ENCODE measurements around the gene POP4. TPM values are rescaled to one million over a fixed set of nuclear protein-coding genes. Genes with fewer than 3 reads are reported as not detected.

Gene POP4
- total and polyA plus RNA-seq, 2 of the 13 experiments (the other 11 are each of a cell fraction or from before 2014, with no cell fraction given): 32.2 to 84.0 TPM

GRCh38 chr19:29605653-29606419 lies at the start of gene POP4 (continued):
- TF ChIP-seq CBX1 (IDR thresholded peaks at IDR 0.05; ENCODE audit: low read depth) (no peak), NFE2L1 (CRISPR knock-in tag; IDR thresholded peaks at IDR 0.05; ENCODE audit: borderline replicate concordance) (no peak), ZNF44 (CRISPR knock-in tag; IDR thresholded peaks at IDR 0.05) (no peak), SMAD3 (CRISPR knock-in tag; IDR thresholded peaks at IDR 0.05) (peak; percentile 57; the same call in 1 of the 2 replicates), ZNF556 (CRISPR knock-in tag; IDR thresholded peaks at IDR 0.05; ENCODE audit: borderline replicate concordance) (peak; percentile 88), ZBTB42 (CRISPR knock-in tag; IDR thresholded peaks at IDR 0.05) (0 out of 2 replicates have a peak, but pooled peaks have one; percentile 39), ZNF841 (CRISPR knock-in tag; IDR thresholded peaks at IDR 0.05; ENCODE audit: borderline replicate concordance) (no peak), ZSCAN29 (CRISPR knock-in tag; conservative IDR thresholded peaks at IDR 0.05) (no peak; the same call in 1 of the 2 replicates), MIER2 (CRISPR knock-in tag; IDR thresholded peaks at IDR 0.05) (0 out of 2 replicates have a peak, but pooled peaks have one; percentile 22), ZNF20 (CRISPR knock-in tag; IDR thresholded peaks at IDR 0.05) (no peak), ZBTB20 (CRISPR knock-in tag; IDR thresholded peaks at IDR 0.05; ENCODE audit: borderline replicate concordance, low read depth) (no peak), ZNF30 (CRISPR knock-in tag; IDR thresholded peaks at IDR 0.05) (no peak), ZNF326 (CRISPR knock-in tag; IDR thresholded peaks at IDR 0.05; ENCODE audit: borderline replicate concordance) (no peak), ZBTB8A (CRISPR knock-in tag; IDR thresholded peaks at IDR 0.05; ENCODE audit: borderline replicate concordance, low read depth) (peak; percentile 80; the same call in 1 of the 2 replicates)
- TF ChIP-seq, protein P1, sequence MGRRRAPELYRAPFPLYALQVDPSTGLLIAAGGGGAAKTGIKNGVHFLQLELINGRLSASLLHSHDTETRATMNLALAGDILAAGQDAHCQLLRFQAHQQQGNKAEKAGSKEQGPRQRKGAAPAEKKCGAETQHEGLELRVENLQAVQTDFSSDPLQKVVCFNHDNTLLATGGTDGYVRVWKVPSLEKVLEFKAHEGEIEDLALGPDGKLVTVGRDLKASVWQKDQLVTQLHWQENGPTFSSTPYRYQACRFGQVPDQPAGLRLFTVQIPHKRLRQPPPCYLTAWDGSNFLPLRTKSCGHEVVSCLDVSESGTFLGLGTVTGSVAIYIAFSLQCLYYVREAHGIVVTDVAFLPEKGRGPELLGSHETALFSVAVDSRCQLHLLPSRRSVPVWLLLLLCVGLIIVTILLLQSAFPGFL (CRISPR knock-in tag; IDR thresholded peaks at IDR 0.05): no peak
- TF ChIP-seq, protein P2, sequence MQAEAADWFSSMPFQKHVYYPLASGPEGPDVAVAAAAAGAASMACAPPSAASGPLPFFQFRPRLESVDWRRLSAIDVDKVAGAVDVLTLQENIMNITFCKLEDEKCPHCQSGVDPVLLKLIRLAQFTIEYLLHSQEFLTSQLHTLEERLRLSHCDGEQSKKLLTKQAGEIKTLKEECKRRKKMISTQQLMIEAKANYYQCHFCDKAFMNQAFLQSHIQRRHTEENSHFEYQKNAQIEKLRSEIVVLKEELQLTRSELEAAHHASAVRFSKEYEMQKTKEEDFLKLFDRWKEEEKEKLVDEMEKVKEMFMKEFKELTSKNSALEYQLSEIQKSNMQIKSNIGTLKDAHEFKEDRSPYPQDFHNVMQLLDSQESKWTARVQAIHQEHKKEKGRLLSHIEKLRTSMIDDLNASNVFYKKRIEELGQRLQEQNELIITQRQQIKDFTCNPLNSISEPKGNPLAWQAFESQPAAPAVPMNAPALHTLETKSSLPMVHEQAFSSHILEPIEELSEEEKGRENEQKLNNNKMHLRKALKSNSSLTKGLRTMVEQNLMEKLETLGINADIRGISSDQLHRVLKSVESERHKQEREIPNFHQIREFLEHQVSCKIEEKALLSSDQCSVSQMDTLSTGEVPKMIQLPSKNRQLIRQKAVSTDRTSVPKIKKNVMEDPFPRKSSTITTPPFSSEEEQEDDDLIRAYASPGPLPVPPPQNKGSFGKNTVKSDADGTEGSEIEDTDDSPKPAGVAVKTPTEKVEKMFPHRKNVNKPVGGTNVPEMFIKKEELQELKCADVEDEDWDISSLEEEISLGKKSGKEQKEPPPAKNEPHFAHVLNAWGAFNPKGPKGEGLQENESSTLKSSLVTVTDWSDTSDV (CRISPR knock-in tag; IDR thresholded peaks at IDR 0.05): no peak
- TF ChIP-seq, protein P3, sequence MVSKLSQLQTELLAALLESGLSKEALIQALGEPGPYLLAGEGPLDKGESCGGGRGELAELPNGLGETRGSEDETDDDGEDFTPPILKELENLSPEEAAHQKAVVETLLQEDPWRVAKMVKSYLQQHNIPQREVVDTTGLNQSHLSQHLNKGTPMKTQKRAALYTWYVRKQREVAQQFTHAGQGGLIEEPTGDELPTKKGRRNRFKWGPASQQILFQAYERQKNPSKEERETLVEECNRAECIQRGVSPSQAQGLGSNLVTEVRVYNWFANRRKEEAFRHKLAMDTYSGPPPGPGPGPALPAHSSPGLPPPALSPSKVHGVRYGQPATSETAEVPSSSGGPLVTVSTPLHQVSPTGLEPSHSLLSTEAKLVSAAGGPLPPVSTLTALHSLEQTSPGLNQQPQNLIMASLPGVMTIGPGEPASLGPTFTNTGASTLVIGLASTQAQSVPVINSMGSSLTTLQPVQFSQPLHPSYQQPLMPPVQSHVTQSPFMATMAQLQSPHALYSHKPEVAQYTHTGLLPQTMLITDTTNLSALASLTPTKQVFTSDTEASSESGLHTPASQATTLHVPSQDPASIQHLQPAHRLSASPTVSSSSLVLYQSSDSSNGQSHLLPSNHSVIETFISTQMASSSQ (IDR thresholded peaks at IDR 0.05; ENCODE audit: low read depth): 0 out of 2 replicates have a peak, but pooled peaks have one; percentile 32
- TF ChIP-seq, protein P3 (CRISPR knock-in tag; IDR thresholded peaks at IDR 0.05; ENCODE audit: borderline replicate concordance): peak; percentile 61; the same call in 1 of the 2 replicates
